ENCODE measurements around the gene ZNF764. TPM values are rescaled to one million over a fixed set of nuclear protein-coding genes. Genes with fewer than 3 reads are reported as not detected.

Gene ZNF764
- total RNA-seq, 4 donors from 2014 or later, result 17.9 to 48.0 (median 23.2) TPM

DNA sequence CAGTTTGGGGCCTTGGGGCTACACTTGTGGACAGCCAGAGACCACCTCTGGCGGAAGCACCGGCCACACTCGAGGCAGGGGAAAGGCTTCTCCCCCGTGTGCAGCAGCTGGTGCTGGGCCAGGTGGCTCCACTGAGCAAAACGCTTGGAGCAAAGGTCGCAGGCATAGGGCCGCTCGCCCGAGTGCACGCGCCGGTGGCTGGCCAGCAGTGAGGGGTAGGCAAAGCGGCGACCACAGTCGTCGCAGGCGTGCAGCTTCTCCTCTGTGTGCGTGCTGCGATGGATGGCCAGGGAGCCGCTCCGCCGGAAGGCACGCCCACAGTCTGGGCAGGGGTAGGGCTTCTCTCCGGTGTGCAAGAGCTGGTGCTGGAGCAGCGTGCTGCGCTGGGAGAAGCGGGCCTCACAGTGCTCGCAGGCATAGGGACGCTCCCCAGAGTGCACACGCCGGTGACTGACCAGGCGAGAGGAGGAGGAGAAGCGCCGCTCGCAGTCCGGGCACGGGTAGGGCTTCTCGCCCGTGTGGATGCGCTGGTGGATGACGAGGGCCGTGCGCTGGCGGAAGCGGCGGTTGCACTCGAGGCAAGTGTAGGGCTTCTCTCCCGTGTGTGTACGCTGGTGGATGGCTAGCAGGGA is 46.3 kb upstream of the ZNF764 start:
- peaks cover 0 to 47% (median 8%) of the 10 kb centered on the region in 4 donors for H3K36me3 ChIP-seq
- in situ Hi-C loops (cut with MboI; ENCODE audit: low pct_ligation_motif_present in 1 of 4, low pct_unique_long_range_greater_than_20kb in 1 of 4, low sequenced_read_pairs in 3 of 4) (loop anchor here in 2 of 4 donors (10.0 kb wide), 2 partner anchors 160 to 170 kb away; partner anchors contain the start of genes DCTPP1 (in 1 of the 2) and SEPHS2 (in 1 of the 2)), intact Hi-C loops (cut with DNase I; ENCODE audit: low total_unique reads) (no loop called here)
- DNase-seq, result no peak
- no peak for TF ChIP-seq CTCF (IDR thresholded peaks at IDR 0.05)
- H3K9me3 ChIP-seq, result no peaks in the 10 kb centered on the region
- no peaks in the 10 kb centered on the region for H3K27me3 ChIP-seq
- WGBS, 2 donors (ENCODE audit: low coverage in 1 of 2), result 92% methylated on average over 49 of the region's 49 CpGs; no CpG with 5 or more reads in 1 of the 2 donors
- peaks cover 0 to 34% (median 11%) of the 10 kb centered on the region in 4 donors for H3K4me1 ChIP-seq
- no peak overlapping the region for H3K27ac ChIP-seq
- no peak overlapping the region for H3K4me3 ChIP-seq

GRCh38 chr16:30603945-30604315 is 45.8 kb upstream of the ZNF764 start:
- peaks cover 0 to 30% (median 7%) of the 10 kb centered on the region in 4 donors for H3K4me1 ChIP-seq
- TF ChIP-seq EP300 (IDR thresholded peaks at IDR 0.05; ENCODE audit: low read depth) (no peak), POLR2AphosphoS5 (IDR thresholded peaks at IDR 0.05) (no peak), CTCF (IDR thresholded peaks at IDR 0.05) (no peak), POLR2A (IDR thresholded peaks at IDR 0.05) (no peak)
- in situ Hi-C loops (cut with MboI; ENCODE audit: low pct_ligation_motif_present in 1 of 4, low pct_unique_long_range_greater_than_20kb in 1 of 4, low sequenced_read_pairs in 3 of 4), result loop anchor here in 2 of 4 donors (10.0 kb wide), 2 partner anchors 159 to 169 kb away; partner anchors contain the start of genes DCTPP1 (in 1 of the 2) and SEPHS2 (in 1 of the 2)
- H3K9me3 ChIP-seq, result no peaks in the 10 kb centered on the region
- H3K27me3 ChIP-seq, result no peaks in the 10 kb centered on the region
- no peak overlapping the region for H3K4me3 ChIP-seq
- no peak for DNase-seq
- H3K27ac ChIP-seq, result no peak overlapping the region
- intact Hi-C loops (cut with DNase I; ENCODE audit: low total_unique reads), result no loop called here
- 79 to 83% methylated on average over 1 to 7 of the region's 7 CpGs for WGBS, 2 donors (ENCODE audit: low coverage in 1 of 2)
- peaks cover 0 to 47% (median 8%) of the 10 kb centered on the region in 4 donors for H3K36me3 ChIP-seq

DNA sequence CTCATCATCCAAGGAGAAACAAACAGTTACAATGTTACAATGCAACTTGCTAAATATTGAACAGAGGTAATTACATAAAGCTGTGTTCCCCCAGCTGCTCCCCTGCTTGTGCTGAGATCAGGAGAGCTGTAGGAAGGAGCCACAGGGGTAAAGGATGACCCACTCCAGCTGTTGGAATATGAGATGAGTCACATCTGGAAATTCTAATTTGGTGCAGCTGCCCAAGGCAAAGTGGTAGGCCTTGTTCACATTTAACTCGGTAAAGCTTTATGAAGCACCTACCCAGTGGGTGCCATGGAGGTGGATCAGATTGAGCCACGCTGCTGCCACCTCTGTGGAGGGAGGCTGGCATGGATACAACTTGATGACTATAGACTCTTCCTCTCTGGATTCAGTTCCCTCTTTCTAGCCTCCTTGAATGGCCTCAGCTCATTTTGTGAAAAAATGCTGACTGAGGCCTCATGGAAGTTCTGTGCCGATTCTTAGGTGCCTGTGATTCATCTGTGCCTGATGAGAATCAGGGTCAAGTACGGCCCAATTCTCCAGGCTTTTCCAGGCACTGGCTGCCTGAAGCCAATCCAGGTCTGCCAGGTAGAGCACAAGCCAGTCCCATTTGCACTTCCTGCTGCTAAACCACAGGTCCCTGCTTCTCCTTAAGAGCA is 44.6 kb upstream of the ZNF764 start:
- H3K27me3 ChIP-seq, result no peaks in the 10 kb centered on the region
- DNase-seq, result no peak
- no peak overlapping the region for H3K4me3 ChIP-seq
- in situ Hi-C loops (cut with MboI; ENCODE audit: low pct_ligation_motif_present in 1 of 4, low pct_unique_long_range_greater_than_20kb in 1 of 4, low sequenced_read_pairs in 3 of 4) (loop anchor here in 2 of 4 donors (10.0 kb wide), 2 partner anchors 158 to 168 kb away; partner anchors contain the start of genes DCTPP1 (in 1 of the 2) and SEPHS2 (in 1 of the 2)), intact Hi-C loops (cut with DNase I; ENCODE audit: low total_unique reads) (no loop called here)
- H3K9me3 ChIP-seq, result no peaks in the 10 kb centered on the region
- peaks cover 0 to 18% (median 5%) of the 10 kb centered on the region in 4 donors for H3K4me1 ChIP-seq
- TF ChIP-seq POLR2A (IDR thresholded peaks at IDR 0.05) (no peak), EP300 (IDR thresholded peaks at IDR 0.05; ENCODE audit: low read depth) (no peak), POLR2AphosphoS5 (IDR thresholded peaks at IDR 0.05) (no peak), CTCF (IDR thresholded peaks at IDR 0.05) (no peak)
- H3K36me3 ChIP-seq, result peaks cover 0 to 43% (median 8%) of the 10 kb centered on the region in 4 donors
- 62 to 80% methylated on average over 2 to 4 of the region's 4 CpGs for WGBS, 2 donors (ENCODE audit: low coverage in 1 of 2)
- H3K27ac ChIP-seq, result no peak overlapping the region

DNA sequence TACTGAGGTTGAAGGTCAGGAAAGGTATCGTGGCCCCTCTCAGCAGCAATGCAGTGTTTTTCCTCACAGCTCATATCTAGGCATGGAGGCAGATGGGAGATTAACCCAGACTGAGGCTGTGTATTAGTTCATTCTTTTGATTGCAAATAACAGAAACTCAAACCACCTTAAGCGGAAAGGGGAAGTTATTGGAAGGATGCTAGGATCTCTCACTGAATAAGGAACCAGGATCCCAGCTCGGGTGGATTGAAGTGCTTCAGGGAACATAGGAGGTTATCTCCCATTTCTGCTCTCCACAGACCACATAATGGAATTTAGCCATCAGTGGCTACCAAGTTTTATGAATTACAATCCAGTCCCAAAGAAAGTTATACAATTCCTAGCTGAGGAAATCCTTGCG is 43.8 kb upstream of the ZNF764 start:
- intact Hi-C loops (cut with DNase I; ENCODE audit: low total_unique reads) (no loop called here), in situ Hi-C loops (cut with MboI; ENCODE audit: low pct_ligation_motif_present in 1 of 4, low pct_unique_long_range_greater_than_20kb in 1 of 4, low sequenced_read_pairs in 3 of 4) (loop anchor here in 2 of 4 donors (10.0 kb wide), 2 partner anchors 157 to 167 kb away; partner anchors contain the start of genes DCTPP1 (in 1 of the 2) and SEPHS2 (in 1 of the 2))
- WGBS, 2 donors (ENCODE audit: low coverage in 1 of 2), result 57 to 85% methylated on average over 2 to 4 of the region's 4 CpGs
- DNase-seq, result no peak
- Histone ChIP-seq H3K27ac (no peak overlapping the region), H3K9me3 (no peaks in the 10 kb centered on the region), H3K36me3 (peaks cover 0 to 36% (median 8%) of the 10 kb centered on the region in 4 donors), H3K4me1 (peaks cover 0 to 16% (median 3%) of the 10 kb centered on the region in 4 donors), H3K4me3 (no peak overlapping the region), H3K27me3 (no peaks in the 10 kb centered on the region)
- TF ChIP-seq CTCF (IDR thresholded peaks at IDR 0.05), result no peak
- no peak for TF ChIP-seq POLR2AphosphoS5 (IDR thresholded peaks at IDR 0.05)
- no peak for TF ChIP-seq EP300 (IDR thresholded peaks at IDR 0.05; ENCODE audit: low read depth)
- no peak for TF ChIP-seq POLR2A (IDR thresholded peaks at IDR 0.05)

Data from transverse colon (tissue), 4 donors.